HG03196 (cell line): ENCODE results near the gene GRAMD2A.

Experiments
- ATAC-seq: cut with Tn5 transposase; IDR thresholded peaks from one replicate; pipeline ENCODE4 v1.9.1; 2021; ENCODE audit not compliant: unreplicated experiment

Gene GRAMD2A

DNA sequence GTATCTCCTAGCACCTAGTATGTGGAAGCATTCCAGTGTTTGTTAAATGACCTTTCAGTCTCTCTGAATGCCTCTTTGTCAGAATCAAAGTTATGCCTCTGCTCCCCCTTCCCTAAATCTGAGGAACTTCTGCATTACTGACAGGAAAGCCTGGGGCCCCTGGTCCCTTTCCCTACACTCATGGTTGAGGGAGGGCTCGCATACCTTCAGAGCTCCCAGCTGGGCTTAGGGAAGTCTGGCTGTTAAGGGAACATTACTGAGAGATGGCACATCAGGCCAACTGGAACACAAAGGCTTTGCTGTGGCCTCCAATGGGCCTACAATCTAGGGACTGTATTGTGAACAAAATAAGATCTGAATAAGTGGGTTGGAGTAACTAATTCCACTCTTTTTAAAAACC lies 23.1 kb upstream of the GRAMD2A start:
- ATAC-seq = no peak

DNA sequence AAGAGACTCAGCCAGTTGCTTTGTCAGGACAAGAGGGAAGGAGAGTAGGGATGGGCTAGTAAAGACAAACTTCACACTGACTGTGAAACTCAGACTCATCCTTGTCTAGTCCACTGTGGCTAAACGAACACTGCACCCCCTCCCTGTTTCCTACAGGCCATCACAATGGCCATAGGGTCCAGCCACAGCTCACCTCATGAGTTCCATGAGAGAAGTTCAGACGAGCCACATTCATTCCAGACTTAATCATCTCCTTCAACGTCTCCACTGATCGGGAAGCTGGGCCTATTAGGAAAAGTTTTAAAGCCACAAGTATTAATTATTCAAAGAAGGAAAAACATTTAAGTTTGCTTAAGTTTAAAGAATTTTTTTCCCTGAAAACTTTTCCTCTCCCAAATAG lies 19.6 kb upstream of the GRAMD2A start:
- ATAC-seq = no peak

DNA sequence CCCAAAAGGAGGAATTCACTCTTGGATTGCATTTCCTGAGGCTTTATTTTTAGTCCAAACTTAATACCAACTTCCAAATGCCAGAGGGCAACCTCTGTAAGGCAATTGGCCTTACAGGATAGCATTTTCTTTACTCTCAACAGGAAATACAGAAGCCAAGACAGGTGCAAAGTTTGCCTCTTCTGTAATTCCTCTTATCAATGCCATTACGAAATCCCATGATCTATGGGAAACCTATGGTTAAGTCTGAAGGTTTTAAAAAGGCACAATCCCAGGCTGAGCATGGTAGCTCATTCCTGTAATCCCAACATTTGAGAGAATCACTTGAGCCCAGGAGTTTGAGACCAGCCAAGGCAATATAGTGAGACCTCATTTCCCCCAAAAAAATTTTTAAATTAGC lies 18.5 kb upstream of the GRAMD2A start:
- ATAC-seq = no peak

DNA sequence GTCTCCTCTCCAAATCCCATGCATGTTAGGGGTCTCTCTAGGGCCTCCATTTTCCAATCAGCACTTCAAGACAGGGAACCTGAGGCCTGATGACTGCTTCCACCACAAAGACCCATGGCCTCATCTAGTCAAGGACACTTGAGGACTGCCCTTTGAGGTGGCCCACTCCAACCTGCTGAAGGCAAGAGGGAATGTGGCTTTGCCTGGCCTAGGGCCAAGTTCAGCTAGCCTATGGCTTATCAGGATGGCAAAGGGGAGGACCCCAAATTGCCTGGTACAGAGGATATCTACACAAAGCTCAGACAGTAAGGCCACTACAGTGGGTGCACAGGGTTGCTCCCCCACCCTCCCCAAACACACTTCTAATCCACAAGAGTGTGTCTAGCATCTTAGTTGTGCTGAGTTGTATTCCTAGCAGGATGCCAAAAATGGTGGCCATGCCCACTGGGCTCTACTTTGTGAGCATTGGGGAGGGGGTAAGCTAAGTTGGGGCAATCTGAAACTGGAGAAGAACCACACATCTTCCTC lies 10.0 kb upstream of the GRAMD2A start:
- no peak for ATAC-seq

DNA sequence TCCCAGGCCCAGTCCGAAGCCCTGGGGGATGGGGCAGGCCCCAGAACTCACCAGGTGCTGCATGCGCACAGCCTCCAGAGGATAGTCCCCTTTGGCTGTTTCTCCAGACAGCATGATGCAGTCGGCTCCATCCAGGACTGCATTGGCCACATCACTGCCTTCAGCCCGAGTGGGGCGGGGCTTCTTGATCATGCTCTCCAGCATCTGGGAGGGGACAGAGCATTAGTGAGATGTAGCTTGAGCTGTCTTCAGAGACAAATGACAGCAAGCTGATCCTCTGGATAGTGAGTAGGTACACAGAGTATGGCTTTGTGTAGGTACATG lies 9.1 kb upstream of the GRAMD2A start:
- ATAC-seq = no peak

DNA sequence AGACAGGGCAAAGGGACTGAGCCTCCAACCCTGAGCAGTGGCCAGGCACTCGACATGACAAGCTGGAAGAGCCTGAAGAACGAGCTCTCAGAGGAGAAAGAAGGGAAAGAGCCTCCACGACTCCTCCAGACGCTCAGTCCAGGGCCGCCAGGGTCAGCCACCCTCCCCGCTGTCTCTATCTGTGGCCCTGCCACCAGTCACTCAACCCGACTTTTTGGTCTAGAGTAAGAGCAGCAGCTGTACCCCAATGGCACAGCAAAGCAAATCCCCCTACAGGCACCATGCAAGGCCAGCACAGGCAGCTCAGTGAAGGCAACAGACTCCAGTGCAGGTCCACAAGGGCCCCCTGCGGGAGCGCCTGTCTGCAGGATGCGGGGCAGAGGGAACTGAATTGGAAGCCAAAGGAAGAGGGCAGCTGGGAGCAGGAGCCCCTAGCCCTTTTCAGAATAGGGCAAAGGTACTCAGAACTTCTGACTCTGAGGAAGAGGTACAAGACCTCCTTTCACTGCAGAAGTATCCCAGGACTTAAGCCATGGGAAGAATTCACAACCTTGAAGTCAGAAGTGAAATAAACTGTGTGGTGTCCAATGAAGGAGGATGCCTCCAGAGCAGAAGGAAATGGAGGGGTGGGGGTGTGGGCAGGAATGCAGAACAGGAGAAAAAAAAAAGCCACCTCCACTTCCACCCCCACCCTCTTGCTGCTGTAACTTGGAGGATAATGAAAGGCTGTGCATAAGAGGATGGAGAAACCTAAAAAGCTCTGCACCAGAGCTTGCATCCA lies 8.5 kb upstream of the GRAMD2A start:
- no peak for ATAC-seq

DNA sequence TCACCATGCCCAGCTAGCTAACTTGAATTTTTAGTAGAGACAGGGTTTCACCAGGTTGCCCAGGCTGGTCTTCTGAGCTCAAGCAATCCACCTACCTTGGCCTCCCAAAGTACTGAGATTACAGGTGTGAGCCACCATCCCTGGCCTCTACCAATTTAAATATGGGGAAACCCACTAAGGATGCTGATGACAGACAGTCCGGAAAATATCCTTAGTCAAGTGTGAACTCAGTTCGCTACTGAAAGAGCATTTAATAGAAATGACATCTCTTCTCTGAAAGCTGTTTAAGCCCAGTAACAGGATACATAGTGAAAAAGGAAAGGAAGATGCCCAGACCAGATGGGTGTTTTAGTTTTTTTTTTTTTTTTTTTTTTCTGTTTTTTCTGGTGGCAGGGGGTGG lies 7.7 kb upstream of the GRAMD2A start:
- ATAC-seq = no peak

DNA sequence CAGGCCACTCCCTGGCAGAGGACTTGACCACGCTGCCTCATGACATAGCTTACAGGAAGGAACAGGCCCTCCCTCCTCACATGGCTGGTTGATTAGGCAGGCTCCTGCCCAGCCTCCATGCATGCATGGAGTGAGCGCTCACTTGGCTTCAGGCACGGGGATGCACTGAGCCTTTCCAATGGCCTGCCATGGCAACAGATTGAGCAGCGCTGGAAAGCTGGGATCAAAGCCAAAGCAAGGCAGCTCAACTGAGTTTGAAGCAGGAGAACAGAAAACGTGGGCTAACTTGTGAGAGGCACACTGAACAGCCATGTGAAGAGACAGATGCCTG lies 5.9 kb upstream of the GRAMD2A start:
- ATAC-seq = no peak

DNA sequence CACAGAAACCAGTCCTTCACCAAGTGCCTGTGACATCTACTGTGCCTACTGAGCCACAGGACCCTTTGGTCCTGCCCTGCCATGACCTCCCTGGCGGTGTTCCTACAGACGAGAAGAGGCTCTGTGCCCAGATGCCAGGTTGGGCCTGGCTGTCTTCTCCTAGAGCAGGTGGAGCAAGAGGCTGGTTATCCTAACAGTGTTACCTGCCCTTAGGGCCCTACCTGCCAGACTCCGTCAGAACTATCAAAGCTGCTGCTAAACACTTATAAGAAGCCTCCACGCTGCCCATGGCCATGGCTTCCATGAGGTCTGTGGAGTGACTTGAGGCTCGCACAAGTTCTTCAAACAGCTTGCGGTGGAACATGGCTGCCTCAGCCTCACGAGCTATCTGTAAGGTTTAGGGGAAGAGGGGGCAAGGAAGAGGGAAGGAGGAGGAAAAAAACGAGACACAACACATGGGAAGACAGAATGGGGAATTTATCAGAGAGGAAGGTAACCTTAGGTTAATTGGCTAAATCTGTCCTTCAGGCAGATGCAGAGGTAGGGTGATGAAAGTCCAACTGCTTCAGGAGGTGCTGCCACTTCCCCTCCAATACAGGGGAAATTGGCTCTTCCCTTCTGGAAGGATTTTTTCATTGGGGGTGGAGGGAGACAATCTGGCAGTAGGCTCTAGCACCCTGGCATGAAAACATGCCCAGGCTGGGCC lies 5.4 kb upstream of the GRAMD2A start:
- ATAC-seq = no peak

DNA sequence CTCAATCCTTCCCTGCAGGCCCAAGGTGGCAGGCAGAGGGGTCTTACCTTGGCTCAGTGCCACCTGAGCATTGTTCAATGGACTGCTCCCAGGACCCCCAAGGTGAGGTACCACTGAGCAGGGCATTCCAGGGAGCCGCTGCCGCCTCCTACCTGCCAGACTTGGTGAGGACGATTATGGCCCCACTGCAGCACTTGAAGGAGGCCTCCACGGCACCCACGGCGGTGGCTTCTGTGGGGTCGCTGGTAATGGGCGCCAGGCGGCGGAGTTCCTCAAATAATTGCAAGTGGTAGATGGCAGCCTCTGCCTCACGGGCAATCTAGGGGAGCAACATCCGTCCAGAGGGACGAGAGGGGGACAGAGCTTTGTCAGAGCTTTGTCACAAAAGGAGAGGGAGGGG lies 4.7 kb upstream of the GRAMD2A start:
- no peak for ATAC-seq

DNA sequence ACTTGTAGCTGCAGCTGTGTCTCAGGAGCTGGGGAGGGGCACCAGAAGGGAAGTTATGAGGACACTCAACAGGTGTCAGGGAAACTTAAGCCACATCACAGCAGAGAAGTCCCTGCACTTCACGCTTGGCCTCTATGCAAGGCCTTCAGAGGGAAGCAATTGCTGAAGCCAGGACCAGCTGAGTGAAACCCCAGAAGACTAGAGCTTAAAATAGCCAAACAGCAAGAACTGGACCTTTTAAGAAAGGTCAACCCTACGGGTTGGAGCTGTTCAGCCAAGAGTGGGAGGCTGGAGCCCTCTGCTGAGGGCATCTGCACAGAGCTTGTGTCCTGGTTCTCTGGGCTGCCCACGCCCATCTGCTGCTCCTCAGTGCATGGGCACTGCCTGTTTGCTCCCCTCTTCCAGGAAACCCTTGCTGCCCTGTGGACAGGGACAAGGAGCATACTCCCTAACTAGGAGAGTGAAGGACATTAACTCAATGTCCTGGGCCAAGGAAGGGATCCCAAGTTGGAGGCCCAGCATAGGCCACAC lies 3.9 kb upstream of the GRAMD2A start:
- ATAC-seq = no peak

DNA sequence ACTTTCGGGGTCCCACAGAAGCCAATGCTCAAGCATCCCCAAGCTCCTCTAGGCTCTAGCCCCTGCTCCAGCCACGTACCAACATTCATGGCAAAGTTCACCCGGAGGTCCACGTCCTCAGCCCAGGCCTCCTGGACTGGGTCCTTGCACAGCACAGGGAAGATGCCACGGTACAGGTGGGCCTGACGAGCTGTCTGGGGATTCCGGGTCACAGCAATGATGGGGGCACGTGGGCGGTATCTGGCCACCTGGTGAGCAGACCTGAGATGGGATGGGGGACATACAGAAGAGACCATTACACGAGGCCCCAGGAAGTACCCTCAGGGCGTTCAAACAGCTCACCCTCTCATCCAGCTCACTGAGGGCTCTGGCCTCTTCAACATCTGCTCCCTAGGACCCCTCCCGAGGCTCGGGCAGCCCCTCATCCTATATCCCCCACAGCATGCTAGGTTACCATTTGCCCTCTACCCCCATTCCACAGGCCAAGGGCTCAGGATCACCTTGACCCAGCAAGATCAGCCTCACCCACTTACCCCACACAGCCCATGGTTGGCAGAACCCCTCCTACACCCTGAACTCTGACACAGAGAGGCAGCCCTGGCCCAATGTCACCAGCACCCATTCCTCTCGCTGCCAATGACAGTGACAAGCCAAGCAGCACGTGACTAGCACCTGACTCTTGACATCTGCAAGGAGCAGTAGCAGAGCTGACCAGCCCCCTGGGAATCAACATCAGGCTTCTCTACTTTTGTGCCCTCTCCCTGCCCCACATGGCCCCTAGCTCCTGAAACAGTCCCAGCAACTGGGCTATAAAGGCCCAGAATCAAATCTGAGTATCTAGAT lies 3.0 kb upstream of the GRAMD2A start:
- no peak for ATAC-seq

DNA sequence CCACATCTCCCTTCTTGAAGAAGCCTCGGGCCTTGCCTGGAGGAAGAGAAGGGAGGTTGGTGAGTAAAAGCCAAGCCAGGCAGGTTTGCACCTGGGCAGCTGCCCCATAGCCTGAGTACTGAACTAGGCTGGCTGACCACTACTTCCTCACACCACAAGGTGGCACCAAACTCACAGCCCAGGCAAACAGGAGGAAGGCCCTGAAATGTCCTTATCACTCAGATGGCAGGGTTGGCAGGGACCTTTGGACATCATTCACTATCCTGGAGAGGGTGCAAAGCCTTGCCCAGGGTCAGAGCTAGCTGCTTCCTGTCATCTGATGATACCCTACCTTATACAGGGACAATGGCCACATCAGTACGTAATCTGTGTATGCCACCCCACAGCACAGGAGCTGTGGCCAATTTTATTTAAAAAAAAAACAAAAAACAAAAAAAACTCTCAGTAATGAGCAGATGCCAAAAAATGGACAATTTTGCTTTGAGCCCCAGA lies 2.2 kb upstream of the GRAMD2A start:
- ATAC-seq = no peak

DNA sequence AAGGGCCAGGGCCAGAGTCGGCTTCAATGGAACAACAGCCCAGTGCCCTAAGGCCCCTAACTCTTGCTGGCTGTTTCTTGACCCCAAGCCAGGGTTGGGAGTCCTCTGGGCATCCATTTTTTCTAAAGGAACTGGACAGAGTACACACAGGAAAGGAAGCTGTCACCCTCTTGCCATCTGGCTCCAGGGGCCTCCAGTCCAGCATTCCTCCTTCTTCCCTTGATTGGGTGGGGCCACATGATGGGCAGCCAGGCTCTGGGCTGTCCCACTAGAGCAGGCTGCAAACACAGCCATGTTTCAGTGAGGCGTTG lies 1.6 kb upstream of the GRAMD2A start:
- ATAC-seq = no peak

DNA sequence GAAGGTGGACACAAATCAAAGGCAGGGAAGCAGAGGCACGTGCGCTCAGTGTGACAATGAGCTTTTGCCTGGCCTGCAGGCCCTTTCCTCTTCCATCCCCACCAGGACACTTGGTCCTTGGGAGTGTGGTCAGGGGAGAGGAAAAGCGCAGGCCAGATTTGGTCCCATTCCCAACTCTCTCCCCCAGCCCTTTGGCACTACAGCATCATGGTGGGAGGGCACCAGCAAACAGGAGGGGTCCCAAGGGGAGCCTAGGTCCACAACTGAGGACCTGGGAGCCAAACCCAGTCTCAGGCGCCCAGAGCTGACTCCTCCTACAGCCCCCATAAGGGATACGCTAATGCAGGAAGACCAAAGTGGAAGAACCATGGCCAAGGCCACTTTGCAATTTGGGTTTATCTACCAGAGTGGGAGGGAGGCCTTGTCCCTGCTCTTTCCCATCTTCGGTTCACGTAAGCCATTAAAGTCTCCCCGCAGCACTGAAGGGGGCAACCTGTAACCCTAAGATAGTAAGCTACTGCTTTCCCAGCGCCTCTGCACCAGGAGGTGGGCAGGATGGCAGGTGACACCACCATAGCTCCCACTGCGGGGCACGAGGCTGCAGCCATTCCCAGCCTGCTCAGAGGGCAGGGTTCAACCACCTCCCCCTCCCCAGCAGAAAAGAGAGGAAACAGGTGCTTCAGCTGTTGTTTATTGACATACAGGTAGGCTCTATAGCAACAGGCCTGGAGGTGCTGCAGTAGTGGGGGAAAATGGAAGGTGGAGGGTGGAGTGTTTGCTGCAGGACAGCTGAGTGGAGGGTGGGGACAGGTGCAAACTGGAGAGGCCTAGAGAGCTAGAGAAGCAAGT lies 993 bp upstream of the GRAMD2A start:
- ATAC-seq = no peak

DNA sequence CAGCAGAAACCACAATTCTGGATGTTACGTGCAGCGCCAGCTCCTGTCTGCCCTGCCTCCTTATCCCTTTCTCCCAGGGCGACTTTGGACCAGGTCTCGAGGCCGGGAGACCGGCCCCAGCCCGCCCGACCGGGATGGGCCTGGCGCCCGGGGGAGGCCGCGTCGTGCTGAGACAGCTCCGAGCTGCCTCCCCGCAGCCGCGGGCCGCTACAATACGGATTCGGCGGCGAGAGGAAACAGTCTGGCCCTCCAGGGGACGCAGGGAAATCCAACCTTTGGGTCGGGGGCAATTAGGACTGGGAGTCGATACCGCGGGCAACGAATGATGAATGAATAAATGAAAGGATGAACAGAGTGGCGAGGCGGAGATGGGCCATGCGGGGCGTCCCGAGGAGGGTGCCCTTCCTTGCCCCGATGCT lies 537 bp downstream of the GRAMD2A start:
- ATAC-seq = no peak

DNA sequence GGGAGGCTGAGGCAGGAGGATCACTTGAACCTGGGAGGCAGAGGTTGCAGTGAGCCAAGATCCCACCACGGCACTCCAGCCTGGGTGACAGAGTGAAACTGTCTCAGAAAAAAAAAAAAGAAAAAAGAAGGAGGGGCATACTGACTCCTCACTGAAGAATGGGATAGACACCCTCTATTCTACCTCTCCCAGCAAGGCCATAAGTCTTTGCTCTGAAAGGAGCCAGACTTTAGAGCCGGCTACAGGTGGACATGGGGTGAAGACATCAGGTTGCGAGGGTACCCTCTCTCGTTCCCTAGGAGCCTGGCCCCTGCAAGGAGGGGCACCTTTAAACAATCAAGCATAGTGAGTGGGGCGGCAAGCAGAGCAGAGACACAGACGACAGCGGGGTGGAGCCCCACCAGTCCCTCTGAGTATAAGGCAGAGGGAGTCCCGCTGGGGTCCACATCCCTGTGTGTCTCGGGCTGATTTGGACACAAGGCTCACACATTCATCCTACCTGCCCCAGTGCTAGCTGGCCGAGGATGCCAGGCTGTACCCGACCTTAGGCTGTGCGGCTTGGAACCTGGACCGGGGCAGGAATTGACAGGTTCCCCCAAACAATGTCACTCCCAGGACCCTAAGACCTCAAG lies 1.1 kb downstream of the GRAMD2A start:
- no peak for ATAC-seq

DNA sequence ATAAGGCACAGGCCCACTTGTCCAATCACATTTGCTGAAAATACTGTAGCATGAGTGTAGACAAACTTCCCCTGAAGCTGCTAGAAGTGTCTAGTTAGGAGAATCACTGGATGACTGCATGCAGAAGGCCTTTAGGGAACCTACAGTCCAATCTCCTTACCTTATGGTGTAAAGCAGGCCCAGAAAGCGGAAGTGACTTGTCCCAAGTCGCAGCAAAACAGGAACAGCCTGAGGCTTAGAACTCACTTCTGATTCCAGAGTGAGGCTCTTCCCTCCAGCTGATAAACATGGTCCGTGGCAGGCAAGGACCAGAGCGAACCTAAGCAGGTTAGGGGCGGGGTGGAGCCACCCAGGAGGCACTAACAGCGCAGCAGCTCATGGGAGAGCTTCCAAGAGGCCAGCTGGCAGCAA lies 2.5 kb downstream of the GRAMD2A start:
- ATAC-seq = no peak

DNA sequence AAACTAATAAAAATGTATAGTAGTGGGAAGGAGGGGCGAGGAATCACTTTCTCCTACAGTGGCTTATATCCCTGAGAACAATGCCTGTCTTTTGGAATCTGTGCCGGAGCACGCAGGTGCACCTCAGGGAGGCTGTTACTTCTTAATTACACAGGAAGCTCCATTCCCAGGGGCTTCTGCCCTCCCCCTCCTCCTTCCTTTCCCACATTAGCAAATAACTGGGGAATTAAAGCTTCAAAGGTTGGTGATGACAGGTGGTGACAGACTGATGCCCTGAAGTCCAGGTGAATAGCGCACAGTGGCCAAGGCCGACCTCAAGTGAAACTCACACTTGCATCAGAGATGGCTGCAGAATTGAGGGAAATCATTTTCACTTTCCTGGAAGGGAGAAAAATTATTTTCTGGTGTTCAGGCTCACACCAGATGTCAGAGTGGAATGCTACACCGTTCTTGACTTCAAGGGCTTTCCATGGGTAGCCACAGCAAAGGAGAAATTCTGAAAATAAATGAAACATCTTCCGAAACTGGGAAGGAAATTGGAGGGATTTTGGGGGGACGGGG lies 3.7 kb downstream of the GRAMD2A start:
- no peak for ATAC-seq

DNA sequence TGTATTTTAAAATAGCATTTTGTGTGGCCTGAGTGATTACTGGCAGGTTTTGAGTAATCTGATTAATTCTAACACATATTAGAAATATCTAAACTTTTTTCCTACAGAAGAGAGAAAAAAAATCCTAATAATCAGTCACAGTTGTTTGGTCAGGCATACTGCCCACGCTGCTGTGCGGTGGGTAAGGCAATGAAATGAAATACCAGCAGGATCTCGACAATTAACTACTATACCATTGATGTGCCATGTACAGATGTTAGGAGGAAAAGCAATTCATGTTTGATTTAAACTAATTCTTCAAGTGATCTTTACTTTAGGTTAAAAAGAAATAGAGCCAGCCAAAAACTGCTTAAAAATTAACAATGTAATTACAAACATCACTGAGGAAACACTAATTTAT lies 5.2 kb downstream of the GRAMD2A start:
- ATAC-seq = no peak
